Fibroblast of skin of left quadriceps (primary cell): ENCODE results near the gene EID3.
"Not testable (repeated sequence)": the region's sequence is repeated elsewhere in the genome, so short reads cannot be mapped to it uniquely, and the experiment has no call there.

Source experiments
- DNase-seq, 2 experiments: peaks; one replicate each; pipeline ENCODE4 v3.0.0-alpha.2; 2013; ENCODE audit warnings: low read depth in 2 of 2

Gene EID3

DNA sequence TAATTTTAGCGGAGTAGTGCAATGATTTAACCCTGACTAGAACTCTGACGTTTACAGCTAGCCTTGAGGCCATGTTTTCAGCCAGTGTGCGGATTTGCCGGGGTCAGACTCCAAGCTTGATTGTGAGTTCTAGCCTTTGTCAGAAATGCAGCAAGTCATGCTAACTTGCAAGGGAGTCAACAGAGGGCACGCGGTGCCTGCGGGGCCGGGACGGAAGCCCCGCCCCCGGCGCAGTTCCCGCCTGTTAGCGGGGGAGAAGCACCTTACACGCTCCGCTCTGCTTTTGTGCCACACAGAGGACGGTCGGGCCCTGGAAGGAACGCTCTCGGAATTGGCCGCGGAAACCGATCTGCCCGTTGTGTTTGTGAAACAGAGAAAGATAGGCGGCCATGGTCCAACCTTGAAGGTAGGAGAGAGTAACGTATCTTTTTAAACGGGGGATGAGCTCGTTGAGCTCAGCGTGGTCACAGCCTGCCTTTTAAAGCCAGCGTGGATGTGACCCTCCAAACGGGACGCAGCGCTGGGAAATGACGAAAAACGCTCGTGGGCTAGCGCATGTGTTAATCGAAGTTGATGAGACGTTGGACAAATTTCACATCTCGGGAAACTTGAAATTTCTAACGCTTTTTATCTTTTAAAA, 14.8 kb upstream of the EID3 start:
- DNase-seq = no peak

GRCh38 chr12:104290320-104290719, 13.2 kb upstream of the EID3 start:
- DNase-seq = no peak

- DNase-seq = no peak
Measured at GRCh38 chr12:104290855-104291254, 12.7 kb upstream of the EID3 start.

DNA sequence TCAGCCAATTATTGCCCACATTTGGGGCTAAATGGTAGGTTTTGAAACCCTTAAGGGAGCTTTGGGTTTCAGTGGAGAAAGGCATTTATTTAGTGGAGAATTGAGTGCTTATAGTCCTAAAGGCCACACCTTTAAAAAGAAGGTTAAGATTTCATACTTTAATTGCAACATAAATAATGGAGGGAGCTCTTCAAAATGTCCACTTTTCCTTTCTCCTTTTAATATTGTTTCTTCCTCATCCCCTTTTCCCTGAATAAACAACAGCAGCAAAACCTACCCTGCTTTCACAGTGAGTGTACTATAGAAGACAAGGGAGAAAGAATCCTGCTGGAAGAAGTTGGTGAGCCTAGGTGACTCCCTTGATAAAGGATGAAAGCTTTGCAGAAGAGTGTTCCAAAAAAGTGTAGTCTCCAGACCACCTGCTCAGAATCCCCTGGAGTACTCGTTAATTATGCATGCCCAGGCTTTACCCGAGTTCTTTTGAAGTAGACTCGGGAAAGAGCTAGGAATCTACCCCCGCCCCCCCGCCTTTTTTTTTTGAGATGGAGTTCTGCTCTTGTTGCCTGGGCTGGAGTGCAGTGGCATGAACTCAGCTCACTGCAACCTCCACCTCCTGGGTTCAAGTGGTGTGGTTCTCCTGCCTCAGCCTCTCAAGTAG, 11.5 kb upstream of the EID3 start:
- no peak for DNase-seq

DNA sequence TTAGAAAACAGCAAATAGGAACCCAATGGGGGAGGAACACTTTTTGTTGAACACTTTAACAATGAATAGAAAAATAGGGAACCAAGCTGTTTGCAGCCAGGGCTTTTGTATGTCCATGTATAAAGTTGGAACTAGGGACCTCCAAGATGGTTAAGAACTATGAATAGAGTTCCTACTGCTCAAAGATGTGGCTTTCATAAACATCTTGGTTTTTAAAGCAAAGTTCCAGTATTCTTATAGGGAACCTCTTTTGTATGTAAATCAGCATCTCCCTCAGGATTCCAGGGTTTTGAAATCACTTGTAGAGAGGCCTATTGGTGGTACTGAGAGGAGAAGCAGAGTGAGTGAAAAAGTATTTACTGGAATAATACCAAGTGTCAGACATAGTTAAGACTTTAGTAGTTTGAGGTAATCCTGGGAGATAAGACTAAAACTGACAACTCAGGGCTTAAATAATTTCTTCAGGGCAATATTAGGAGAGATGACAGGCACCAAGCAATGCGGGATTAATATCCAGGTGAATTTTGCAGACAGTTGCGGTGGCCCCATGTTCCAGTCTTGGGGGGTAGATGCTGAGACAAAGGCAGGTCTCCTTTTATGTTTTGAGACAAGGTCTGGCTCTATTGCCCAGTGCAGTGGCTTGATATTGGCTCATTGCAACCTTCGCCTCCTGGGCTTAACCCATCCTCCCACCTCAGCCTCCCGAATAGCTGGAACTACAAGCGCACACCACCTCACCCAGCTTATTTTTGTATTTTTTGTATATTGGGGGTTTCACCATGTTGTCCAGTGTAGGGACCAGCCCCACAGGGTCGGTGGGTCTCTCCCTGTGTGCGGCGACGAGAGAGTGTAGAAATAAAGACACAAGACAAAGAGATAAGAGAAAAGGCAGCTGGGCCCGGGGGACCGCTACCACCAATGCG, 10.4 kb upstream of the EID3 start:
- no peak for DNase-seq

DNA sequence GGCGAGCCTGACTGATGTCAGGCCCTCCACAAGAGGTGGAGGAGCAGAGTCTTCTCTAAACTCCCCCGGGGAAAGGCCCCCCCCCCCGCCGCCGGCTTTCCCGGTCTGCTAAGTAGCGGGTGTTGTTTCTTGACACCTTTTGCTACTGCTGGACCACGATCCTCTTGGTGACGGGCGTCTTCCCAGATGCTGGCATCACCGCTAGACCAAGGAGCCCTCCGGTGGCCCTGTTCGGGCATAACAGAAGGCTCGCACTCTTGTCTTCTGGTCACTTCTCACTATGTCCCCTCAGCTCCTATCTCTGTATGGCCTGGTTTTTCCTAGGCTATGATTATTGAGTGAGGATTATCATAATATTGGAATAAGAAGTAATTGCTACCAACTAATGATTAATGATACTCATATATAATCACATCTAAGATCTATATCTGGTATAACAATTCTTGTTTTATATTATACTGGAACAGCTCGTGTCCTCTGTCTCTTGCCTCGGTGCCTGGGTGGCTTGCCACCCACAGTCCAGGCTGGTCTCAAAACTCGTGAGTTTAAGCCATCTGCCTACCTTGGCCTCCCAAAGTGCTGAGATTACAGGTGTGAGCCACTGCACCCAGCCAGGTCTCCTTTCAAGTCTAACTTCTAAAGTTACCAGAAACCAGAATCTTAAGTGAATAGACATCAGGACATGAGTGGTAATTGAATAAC, 9.2 kb upstream of the EID3 start:
- DNase-seq = not testable (repeated sequence)

GRCh38 chr12:104294927-104295668, 8.4 kb upstream of the EID3 start:
- no peak for DNase-seq

DNA sequence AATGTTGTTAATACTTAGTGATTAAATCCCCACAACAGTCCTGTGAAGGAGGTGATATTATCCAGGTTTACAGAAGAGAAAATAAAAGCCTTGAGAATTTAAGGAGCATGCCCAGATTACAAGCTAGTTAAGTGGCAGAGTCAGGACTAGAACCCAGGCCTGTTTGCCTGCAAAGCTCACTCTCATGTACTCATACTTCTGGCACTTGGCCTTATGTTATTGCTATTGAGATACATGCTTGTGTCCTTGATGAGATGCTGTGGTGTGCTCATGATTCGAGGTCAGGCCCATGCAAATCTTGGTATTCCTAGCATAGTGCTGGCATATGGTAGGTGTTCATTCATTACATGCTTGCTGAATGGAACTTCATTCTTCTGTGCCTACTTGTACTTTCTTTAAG, 7.6 kb upstream of the EID3 start:
- no peak for DNase-seq

GRCh38 chr12:104296718-104297117, 6.8 kb upstream of the EID3 start:
- no peak for DNase-seq

GRCh38 chr12:104297477-104298113, 5.9 kb upstream of the EID3 start:
- DNase-seq = no peak

- no peak for DNase-seq
Measured at GRCh38 chr12:104299842-104300481, 3.6 kb upstream of the EID3 start.

- no peak for DNase-seq
Measured at GRCh38 chr12:104304261-104305009, 896 bp downstream of the EID3 start.

- no peak for DNase-seq
Measured at GRCh38 chr12:104305349-104305748, 1.8 kb downstream of the EID3 start.

- no peak for DNase-seq
Measured at GRCh38 chr12:104306376-104306775, 2.8 kb downstream of the EID3 start.

GRCh38 chr12:104306943-104307654, 3.6 kb downstream of the EID3 start:
- no peak for DNase-seq

- no peak for DNase-seq
Measured at GRCh38 chr12:104307655-104308000, 4.1 kb downstream of the EID3 start.

GRCh38 chr12:104309446-104309993, 6.0 kb downstream of the EID3 start:
- no peak for DNase-seq

DNA sequence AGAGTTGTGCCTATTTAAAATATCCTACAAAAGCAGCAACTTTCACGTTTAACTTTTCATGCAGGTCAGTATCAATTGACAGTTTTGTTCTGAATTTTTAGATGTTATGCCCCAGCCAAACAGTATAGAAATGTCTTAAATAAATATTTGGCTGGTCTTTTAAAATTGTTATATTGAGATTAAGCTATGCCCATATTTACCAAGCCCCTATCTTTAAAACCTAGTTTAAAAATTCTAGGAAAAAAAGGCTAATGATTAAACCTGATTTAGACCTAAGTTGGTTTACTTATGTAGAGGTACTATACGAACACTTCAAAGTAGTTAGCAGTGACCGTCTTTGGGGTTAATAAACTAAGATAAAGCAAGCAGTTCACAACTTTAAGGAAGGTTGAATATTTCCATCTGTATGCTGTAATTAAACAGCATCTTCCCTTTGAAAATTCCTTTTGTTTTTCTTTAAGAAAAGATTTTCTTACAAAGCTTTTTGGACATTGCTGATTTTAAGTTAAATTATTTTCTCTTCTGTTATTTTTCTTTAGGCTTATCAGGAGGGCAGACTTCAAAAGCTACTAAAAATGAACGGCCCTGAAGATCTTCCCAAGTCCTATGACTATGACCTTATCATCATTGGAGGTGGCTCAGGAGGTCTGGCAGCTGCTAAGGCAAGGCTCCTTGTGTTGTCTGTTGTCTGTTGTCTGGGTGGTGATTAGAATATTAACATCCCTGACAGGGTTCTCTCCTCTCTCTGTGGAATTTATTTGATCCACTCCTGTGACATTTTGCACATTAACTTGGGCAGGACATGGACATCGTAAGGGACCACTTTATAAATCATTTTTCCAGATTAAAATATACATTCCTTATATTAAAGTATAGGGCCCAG, 7.5 kb downstream of the EID3 start:
- no peak for DNase-seq
